ENCODE results near the gene APOC1.
"Not testable (repeated sequence)": the region's sequence is repeated elsewhere in the genome, so short reads cannot be mapped to it uniquely, and the experiment has no call there.

The APOC1 gene

DNA sequence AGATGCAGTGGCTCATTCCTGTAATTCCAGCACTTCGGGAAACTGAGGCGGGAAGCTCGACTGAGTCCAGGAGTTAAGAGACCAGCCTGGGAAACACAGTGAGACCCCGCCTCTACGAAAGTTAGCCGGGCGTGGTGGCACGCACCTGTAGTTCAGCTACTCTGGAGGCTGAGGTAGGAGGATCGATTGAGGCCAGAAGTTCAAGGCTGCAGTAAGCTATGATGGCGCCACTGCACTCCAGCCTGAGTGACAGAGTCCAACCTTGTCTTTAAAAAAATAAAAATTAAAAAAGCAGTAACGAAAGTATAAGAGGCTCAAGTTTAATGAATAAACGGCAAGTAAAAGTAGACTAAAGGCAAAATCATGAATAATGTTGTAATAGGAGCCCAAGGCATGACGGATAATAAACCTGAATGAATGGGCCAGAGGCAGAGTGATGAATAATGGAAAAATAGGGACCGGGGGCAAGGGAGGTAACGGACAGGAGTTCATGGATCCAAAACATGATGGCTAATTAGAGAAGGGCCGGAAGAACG lies 24.5 kb upstream of the APOC1 start:
- in situ Hi-C loops (cut with MboI; ENCODE audit: low sequenced_read_pairs) = no loop called here

DNA sequence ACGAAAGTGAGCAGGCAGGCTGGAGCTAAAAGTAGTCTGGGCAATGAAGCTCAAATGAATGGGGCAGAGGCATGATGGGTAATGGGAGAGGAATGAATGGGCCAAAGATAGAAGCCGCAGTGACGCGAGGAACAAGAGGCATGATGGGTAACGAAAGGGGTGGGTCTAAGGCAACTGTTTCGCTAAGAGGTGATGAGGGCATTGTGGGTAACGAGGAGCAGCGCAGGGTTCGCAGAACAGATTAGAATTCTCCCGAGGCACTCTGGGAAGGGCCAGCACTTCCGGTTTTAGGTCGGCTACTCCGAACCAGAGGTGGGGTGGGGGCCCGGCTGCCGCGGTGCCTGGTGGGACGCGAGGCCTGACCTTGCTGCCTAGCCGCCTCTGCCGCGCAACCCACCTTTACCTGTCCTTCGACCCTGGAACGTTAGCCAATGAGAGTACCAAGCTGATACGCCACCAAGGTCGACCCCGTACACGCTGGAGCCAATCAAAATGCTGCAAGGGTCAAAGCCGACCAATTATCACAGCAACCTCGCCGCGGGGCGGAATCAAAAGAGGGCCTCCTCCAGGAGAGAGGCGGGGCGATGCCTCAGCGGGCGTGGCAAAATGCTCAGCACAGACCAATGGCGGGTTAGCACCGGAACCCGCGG lies 23.9 kb upstream of the APOC1 start:
- in situ Hi-C loops (cut with MboI; ENCODE audit: low sequenced_read_pairs) = no loop called here

DNA sequence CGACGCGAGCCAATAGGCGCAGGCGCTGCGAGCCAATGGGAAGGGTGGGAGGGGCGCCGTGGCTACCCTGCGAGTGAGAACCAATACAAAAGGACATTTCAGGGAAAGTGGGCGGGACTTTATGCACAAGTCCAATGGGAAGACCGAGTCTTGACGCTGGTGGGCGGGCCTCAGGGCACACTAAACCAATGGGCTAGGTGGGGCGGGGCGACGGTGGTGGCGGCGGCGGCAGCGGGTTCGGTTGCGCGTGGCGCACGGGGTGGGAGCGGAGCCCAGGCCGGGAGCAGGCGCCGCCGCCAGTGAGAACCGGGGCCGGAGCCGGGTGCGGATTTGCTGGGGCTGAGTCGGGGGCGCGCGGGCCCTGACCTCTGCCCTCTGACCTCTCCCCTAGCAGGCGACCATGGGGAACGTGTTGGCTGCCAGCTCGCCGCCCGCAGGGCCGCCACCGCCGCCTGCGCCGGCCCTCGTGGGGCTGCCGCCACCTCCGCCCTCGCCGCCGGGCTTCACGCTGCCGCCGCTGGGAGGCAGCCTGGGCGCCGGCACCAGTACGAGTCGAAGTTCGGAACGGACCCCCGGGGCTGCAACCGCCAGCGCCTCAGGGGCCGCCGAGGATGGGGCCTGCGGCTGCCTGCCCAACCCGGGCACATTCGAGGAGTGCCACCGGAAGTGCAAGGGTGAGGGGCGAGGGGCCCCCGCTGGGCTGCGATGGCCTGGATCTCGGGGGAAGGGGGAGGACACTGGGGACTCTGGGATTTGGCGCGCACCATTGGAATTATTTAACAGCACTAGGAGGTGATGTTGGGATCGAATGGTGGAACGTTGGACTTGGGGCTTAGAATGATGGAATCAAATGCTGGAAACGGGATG lies 23.2 kb upstream of the APOC1 start, which contains the start of gene TOMM40:
TOMM40 (plus strand) TSS at position 239 of the 867 bp plus-strand sequence; CDS start at position 401, 162 bp downstream.
- in situ Hi-C loops (cut with MboI; ENCODE audit: low sequenced_read_pairs) = no loop called here

DNA sequence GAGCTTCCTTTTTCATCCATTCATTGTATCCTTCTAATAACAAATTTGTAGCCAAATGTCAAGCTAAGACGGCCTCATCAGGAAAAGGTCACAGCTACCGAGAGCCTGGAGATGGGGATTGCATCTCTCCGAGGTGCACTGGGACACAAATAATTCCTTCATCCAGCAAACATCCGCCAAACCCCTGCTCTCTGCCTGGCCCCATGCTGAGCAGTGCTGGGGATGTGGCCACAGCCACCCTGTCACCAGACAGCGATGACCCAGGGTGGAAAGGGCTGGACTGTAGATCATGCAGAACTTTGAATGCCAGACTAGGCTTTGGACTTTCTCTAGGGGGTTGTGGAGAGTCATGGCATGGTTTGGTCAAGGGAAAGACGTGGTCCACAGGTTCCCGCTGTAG lies 21.5 kb upstream of the APOC1 start:
- in situ Hi-C loops (cut with MboI; ENCODE audit: low sequenced_read_pairs) = no loop called here

DNA sequence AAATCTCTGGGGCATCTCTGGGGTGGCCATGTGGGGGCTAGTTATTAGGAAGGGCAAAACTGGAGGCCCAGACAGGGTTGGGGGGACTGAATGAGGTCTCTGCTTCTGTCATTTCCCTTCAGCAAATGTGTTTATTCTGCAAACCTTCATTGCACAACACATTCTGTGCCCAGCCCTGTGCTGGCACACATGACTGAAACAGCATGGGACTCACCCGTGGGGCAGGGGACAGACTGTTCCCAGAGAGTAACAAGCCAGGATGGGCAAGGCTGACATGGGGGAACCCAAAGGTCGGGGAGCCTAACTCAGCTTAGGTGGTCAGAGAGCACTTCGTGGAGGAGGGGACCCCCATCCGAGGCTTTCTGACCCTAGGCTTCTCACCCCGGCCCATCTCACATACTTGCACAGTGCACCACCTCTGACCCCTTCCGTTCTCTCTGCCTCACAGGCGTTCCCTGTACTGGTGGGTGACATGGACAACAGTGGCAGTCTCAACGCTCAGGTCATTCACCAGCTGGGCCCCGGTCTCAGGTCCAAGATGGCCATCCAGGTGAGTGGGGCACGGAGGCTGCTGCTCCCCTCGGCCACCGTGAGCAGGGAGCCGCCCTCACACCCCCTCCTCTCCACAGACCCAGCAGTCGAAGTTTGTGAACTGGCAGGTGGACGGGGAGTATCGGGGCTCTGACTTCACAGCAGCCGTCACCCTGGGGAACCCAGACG lies 20.9 kb upstream of the APOC1 start:
- in situ Hi-C loops (cut with MboI; ENCODE audit: low sequenced_read_pairs) = no loop called here

DNA sequence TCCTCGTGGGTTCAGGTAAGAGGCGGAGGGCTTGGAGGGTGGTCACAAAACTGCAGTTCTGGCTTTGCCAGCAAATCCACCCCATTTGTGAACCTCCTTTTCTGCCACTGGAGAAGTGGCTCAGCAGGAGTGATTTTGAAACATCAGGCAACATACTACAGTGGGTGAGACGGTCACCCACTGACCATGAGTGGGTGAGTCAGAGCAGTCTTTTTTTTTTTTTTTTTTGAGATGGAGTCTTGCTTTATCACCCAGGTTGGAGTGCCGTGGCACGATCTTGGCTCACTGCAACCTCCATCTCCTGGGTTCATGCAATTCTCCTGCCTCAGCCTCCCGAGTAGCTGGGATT lies 20.4 kb upstream of the APOC1 start:
- in situ Hi-C loops (cut with MboI; ENCODE audit: low sequenced_read_pairs) = no loop called here

DNA sequence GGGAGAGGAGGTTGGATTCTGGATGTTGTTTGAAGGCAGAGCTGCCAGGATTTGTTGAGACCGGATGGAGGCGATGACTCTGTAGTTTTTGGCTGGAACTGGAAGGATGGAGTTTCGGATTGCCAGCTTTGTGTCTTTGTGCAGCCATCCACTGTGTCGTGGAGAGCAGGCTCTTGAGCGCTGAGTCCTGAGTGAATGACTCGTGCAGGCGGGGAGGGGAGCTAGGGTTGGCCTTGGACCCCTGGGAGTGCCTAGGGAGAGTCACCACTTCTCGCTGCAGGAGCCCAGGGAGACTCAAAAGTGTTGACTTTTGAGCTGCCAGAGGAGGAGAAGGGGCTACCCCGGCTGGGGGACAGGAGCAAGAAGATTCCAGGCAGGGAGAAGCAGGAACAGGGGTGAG lies 19.5 kb upstream of the APOC1 start:
- in situ Hi-C loops (cut with MboI; ENCODE audit: low sequenced_read_pairs) = no loop called here

DNA sequence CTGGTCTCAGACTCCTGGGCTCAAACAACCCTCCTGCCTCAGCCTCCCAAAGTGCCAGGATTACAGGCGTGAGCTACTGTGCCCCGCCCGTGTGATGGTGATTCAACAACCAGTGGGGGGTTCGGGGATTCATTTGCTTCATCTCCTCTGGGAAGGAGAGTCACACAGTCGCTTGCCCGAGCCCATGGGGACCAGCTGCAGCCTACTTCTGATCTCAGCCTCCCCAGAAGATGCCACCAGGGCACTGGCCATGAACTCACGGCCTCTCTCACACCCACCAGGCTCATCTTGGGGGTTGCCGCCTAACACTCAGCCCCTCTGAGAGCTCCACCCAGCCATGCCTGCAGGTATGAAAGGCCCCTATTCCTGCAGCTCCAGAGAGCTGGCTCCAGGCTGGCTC lies 16.6 kb upstream of the APOC1 start:
- in situ Hi-C loops (cut with MboI; ENCODE audit: low sequenced_read_pairs) = no loop called here

DNA sequence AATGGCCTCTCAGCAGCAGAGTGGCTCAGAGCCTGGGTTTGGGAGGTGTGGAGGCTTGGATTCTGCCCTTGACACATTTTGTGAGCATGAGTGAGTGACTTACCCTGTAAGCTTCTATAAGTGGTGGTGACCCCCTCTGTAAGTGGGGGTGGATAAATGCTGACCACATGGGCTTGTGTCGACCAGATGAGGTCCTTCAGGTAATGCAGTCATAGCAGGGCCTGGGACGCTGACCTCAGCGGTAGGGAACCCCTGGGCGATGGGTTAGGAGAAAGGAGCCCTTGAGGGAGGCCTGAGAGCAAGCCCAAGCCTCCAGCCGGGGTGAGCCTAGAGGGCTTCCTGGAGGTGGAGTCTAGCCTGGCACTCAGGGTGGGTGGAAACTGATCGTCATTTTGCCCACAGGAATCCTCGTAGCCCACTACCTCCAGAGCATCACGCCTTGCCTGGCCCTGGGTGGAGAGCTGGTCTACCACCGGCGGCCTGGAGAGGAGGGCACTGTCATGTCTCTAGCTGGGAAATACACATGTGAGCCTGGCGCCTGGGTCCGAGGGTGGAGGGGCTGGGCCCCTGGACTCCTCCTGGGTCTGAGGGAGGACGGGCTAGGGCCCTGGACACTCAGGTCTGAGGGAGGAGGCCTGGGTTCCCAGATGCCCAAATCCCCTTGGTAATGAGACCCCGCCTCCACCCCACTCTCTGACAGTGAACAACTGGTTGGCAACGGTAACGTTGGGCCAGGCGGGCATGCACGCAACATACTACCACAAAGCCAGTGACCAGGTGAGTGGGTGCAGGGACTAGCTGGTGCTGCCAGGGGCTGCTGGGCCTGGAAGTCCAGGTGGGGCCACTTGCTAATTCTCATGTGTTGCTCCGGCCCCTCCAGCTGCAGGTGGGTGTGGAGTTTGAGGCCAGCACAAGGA lies 13.8 kb upstream of the APOC1 start:
- in situ Hi-C loops (cut with MboI; ENCODE audit: low sequenced_read_pairs) = no loop called here

DNA sequence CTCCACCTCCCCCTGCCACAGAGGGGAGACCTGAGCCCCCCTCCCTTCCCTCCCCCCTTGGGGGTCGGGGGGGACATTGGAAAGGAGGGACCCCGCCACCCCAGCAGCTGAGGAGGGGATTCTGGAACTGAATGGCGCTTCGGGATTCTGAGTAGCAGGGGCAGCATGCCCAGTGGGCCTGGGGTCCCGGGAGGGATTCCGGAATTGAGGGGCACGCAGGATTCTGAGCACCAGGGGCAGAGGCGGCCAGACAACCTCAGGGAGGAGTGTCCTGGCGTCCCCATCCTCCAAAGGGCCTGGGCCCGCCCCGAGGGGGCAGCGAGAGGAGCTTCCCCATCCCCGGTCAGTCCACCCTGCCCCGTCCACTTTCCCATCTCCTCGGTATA lies 11.2 kb upstream of the APOC1 start:
- in situ Hi-C loops (cut with MboI; ENCODE audit: low sequenced_read_pairs) = no loop called here

DNA sequence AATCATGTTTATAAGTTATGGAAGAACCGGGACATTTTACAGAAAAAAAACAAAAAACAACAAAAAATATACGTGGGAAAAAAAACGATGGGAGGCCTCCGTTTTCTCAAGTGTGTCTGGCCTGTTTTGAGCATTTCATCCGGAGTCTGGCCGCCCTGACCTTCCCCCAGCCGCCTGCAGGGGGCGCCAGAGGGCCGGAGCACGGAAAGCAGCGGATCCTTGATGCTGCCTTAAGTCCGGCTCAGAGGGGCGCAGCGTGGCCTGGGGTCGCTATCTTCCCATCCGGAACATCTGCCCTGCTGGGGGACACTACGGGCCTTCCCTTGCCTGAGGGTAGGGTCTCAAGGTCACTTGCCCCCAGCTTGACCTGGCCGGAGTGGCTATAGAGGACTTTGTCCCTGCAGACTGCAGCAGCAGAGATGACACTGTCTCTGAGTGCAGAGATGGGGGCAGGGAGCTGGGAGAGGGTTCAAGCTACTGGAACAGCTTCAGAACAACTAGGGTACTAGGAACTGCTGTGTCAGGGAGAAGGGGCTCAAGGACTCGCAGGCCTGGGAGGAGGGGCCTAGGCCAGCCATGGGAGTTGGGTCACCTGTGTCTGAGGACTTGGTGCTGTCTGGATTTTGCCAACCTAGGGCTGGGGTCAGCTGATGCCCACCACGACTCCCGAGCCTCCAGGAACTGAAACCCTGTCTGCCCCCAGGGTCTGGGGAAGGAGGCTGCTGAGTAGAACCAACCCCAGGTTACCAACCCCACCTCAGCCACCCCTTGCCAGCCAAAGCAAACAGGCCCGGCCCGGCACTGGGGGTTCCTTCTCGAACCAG lies 10.6 kb upstream of the APOC1 start:
- in situ Hi-C loops (cut with MboI; ENCODE audit: low sequenced_read_pairs) = no loop called here

DNA sequence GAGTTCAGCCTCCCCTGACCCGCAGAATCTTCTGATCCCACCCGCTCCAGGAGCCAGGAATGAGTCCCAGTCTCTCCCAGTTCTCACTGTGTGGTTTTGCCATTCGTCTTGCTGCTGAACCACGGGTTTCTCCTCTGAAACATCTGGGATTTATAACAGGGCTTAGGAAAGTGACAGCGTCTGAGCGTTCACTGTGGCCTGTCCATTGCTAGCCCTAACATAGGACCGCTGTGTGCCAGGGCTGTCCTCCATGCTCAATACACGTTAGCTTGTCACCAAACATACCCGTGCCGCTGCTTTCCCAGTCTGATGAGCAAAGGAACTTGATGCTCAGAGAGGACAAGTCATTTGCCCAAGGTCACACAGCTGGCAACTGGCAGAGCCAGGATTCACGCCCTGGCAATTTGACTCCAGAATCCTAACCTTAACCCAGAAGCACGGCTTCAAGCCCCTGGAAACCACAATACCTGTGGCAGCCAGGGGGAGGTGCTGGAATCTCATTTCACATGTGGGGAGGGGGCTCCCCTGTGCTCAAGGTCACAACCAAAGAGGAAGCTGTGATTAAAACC lies 9.9 kb upstream of the APOC1 start:
- in situ Hi-C loops (cut with MboI; ENCODE audit: low sequenced_read_pairs) = no loop called here

DNA sequence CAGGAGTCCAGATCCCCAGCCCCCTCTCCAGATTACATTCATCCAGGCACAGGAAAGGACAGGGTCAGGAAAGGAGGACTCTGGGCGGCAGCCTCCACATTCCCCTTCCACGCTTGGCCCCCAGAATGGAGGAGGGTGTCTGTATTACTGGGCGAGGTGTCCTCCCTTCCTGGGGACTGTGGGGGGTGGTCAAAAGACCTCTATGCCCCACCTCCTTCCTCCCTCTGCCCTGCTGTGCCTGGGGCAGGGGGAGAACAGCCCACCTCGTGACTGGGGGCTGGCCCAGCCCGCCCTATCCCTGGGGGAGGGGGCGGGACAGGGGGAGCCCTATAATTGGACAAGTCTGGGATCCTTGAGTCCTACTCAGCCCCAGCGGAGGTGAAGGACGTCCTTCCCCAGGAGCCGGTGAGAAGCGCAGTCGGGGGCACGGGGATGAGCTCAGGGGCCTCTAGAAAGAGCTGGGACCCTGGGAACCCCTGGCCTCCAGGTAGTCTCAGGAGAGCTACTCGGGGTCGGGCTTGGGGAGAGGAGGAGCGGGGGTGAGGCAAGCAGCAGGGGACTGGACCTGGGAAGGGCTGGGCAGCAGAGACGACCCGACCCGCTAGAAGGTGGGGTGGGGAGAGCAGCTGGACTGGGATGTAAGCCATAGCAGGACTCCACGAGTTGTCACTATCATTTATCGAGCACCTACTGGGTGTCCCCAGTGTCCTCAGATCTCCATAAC lies 8.8 kb upstream of the APOC1 start, which contains the start of gene APOE:
APOE (plus strand) TSS at position 360 of the 724 bp plus-strand sequence. CDS start 829 bp downstream, outside the sequence.
- in situ Hi-C loops (cut with MboI; ENCODE audit: low sequenced_read_pairs) = no loop called here

DNA sequence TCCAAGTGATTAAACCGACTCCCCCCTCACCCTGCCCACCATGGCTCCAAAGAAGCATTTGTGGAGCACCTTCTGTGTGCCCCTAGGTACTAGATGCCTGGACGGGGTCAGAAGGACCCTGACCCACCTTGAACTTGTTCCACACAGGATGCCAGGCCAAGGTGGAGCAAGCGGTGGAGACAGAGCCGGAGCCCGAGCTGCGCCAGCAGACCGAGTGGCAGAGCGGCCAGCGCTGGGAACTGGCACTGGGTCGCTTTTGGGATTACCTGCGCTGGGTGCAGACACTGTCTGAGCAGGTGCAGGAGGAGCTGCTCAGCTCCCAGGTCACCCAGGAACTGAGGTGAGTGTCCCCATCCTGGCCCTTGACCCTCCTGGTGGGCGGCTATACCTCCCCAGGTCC lies 6.8 kb upstream of the APOC1 start:
- in situ Hi-C loops (cut with MboI; ENCODE audit: low sequenced_read_pairs) = no loop called here

DNA sequence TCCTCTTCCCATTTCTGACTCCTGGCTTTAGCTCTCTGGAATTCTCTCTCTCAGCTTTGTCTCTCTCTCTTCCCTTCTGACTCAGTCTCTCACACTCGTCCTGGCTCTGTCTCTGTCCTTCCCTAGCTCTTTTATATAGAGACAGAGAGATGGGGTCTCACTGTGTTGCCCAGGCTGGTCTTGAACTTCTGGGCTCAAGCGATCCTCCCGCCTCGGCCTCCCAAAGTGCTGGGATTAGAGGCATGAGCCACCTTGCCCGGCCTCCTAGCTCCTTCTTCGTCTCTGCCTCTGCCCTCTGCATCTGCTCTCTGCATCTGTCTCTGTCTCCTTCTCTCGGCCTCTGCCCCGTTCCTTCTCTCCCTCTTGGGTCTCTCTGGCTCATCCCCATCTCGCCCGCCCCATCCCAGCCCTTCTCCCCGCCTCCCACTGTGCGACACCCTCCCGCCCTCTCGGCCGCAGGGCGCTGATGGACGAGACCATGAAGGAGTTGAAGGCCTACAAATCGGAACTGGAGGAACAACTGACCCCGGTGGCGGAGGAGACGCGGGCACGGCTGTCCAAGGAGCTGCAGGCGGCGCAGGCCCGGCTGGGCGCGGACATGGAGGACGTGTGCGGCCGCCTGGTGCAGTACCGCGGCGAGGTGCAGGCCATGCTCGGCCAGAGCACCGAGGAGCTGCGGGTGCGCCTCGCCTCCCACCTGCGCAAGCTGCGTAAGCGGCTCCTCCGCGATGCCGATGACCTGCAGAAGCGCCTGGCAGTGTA lies 6.2 kb upstream of the APOC1 start:
- in situ Hi-C loops (cut with MboI; ENCODE audit: low sequenced_read_pairs) = no loop called here

DNA sequence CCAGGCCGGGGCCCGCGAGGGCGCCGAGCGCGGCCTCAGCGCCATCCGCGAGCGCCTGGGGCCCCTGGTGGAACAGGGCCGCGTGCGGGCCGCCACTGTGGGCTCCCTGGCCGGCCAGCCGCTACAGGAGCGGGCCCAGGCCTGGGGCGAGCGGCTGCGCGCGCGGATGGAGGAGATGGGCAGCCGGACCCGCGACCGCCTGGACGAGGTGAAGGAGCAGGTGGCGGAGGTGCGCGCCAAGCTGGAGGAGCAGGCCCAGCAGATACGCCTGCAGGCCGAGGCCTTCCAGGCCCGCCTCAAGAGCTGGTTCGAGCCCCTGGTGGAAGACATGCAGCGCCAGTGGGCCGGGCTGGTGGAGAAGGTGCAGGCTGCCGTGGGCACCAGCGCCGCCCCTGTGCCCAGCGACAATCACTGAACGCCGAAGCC lies 5.6 kb upstream of the APOC1 start:
- in situ Hi-C loops (cut with MboI; ENCODE audit: low sequenced_read_pairs) = no loop called here

DNA sequence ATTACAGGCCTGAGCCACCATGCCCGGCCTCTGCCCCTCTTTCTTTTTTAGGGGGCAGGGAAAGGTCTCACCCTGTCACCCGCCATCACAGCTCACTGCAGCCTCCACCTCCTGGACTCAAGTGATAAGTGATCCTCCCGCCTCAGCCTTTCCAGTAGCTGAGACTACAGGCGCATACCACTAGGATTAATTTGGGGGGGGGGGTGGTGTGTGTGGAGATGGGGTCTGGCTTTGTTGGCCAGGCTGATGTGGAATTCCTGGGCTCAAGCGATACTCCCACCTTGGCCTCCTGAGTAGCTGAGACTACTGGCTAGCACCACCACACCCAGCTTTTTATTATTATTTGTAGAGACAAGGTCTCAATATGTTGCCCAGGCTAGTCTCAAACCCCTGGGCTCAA lies 4.6 kb upstream of the APOC1 start:
- in situ Hi-C loops (cut with MboI; ENCODE audit: low sequenced_read_pairs) = no loop called here

DNA sequence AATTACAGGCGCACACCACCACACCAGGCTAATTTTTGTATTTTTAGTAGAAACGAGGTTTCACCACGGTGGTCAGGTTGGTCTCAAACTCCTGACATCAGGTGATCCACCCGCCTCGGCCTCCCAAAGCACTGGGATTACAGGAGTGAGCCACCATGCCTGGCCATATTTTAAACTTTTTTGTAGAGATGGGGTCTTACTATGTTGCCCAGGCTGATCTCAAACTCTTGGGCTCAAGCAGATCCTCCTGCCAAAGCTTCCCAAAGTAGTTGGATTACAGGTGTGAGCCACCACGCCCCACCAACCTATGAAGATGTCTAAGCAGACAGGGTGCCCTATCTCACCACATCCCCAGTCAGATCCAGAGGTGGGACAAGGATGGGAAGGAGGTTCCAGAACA lies 2.5 kb upstream of the APOC1 start:
- in situ Hi-C loops (cut with MboI; ENCODE audit: low sequenced_read_pairs) = not testable (repeated sequence)

Data from HL-60/S4 treated with phorbol 12-myristate 13-acetate at 8.2 ng/mL for 4 days and 3 days (cell line).